Measurements from ENCODE around the gene SEC24D. TPM values are rescaled to one million over a fixed set of nuclear protein-coding genes. Genes with fewer than 3 reads are reported as not detected.

SEC24D gene
- total RNA-seq, 2 experiments from 2014 or later, result 40.3 to 40.6 TPM

DNA sequence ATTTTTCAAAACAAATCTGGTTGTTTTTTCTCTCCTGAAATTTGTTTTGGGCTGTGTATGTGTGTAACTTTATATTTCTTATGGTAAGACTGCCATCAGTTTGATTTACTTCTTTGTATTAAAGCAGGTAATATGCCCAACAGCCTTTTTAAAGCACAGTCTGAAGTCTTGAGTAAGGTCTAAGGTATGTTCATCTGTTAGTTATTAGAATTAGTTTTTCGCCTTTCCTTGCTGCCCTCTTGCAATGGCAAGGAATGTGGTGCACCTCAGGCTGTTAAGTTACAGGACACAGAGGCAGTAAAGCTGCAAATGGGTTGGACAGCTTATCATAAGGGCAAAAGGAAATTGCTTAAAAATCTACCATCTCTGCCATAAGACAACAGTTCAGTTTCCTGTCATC, 79.0 kb downstream of the SEC24D start:
- Mint-ChIP-seq H3K4me1 (peaks cover 3% of the 10 kb centered on the region), H3K27me3 (no peaks in the 10 kb centered on the region), H3K27ac (no peak overlapping the region), H3K4me3 (no peak overlapping the region), H3K36me3 (peaks cover 20% of the 10 kb centered on the region), H3K9me3 (ENCODE audit: low read depth) (no peaks in the 10 kb centered on the region)
- DNase-seq (no peak), ATAC-seq (no peak)
- CTCF ChIA-PET, result no interaction called here

DNA sequence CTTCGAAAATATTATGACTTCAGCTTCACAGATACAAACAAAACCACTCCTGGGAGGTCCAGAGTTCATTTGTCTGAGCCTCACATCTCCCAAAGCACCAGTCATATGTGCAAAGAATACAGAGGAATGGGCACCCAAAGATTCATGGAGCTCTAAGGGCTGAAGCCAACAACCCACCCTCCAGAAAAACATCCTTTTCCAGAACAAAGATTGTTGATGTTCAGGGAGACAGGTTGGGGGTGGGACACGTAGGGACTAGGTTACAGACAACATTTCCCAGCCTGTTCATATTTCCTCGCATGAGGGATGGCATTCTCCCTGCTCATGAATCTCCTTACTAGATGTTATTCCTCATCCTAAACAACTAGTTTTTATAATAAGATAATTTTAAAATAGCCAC, 79.5 kb downstream of the SEC24D start:
- CTCF ChIA-PET, result no interaction called here
- H3K4me3 Mint-ChIP-seq, result no peak overlapping the region
- no peak overlapping the region for H3K27ac Mint-ChIP-seq
- H3K36me3 Mint-ChIP-seq, result peaks cover 23% of the 10 kb centered on the region
- ATAC-seq (no peak), DNase-seq (no peak)
- no peaks in the 10 kb centered on the region for H3K27me3 Mint-ChIP-seq
- H3K4me1 Mint-ChIP-seq, result peaks cover 3% of the 10 kb centered on the region
- no peaks in the 10 kb centered on the region for H3K9me3 Mint-ChIP-seq (ENCODE audit: low read depth)

- Mint-ChIP-seq H3K9me3 (ENCODE audit: low read depth) (no peaks in the 10 kb centered on the region), H3K4me1 (peaks cover 3% of the 10 kb centered on the region), H3K4me3 (no peak overlapping the region), H3K27ac (no peak overlapping the region), H3K36me3 (peaks cover 22% of the 10 kb centered on the region), H3K27me3 (no peaks in the 10 kb centered on the region)
- DNase-seq (no peak), ATAC-seq (no peak)
- CTCF ChIA-PET, result no interaction called here
Observed at GRCh38 chr4:118755438-118756226, 80.3 kb downstream of the SEC24D start.

DNA sequence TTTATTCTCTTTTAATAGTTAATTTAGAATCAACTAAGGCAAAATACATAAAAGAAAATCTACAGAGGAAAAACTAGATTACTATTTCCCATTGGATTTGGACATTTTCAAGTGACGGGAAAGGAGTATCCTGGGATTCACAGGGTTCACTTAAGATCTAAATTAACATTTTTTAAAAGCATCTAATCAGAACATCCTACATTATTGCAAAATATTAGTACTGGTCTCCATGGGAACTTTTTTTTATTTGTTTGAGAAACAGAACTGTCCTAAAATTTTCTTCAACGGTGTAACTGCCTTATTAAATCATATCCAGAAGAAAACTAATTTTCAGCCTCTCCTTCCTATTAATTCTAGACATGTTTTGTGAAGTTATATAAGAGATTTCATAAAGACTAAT, 81.0 kb downstream of the SEC24D start:
- ATAC-seq, result no peak
- Mint-ChIP-seq H3K27me3 (no peaks in the 10 kb centered on the region), H3K9me3 (ENCODE audit: low read depth) (no peaks in the 10 kb centered on the region), H3K4me1 (peaks cover 1% of the 10 kb centered on the region), H3K36me3 (peaks cover 18% of the 10 kb centered on the region), H3K4me3 (no peak overlapping the region), H3K27ac (no peak overlapping the region)
- CTCF ChIA-PET, result no interaction called here
- no peak for DNase-seq

DNA sequence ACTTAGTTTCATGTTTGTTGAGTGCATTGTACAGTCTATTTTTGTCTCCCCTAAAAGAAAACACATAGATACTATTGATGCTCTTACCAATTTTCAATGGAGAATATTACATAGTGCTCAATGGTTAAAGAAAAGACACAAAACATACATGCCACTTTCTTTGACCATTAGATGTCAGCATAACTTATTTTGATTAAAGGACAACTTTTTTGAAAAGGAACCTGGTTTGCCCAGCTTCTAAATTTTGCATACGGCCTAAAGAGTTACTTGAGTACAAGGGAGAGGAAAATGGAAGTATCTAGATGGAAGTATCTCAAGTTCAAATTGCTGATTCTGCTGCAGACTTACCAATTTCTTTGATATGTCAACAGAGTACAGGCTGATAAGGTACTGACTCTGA, 82.2 kb downstream of the SEC24D start:
- Mint-ChIP-seq H3K27me3 (no peaks in the 10 kb centered on the region), H3K9me3 (ENCODE audit: low read depth) (no peaks in the 10 kb centered on the region), H3K4me1 (no peaks in the 10 kb centered on the region), H3K36me3 (peaks cover 13% of the 10 kb centered on the region), H3K27ac (no peak overlapping the region), H3K4me3 (no peak overlapping the region)
- ATAC-seq (no peak), DNase-seq (no peak)
- CTCF ChIA-PET, result interaction anchor here (1.2 kb wide), 1 partner anchor 11 kb away, joined by 4 read pairs; no protein-coding TSS in a partner anchor

DNA sequence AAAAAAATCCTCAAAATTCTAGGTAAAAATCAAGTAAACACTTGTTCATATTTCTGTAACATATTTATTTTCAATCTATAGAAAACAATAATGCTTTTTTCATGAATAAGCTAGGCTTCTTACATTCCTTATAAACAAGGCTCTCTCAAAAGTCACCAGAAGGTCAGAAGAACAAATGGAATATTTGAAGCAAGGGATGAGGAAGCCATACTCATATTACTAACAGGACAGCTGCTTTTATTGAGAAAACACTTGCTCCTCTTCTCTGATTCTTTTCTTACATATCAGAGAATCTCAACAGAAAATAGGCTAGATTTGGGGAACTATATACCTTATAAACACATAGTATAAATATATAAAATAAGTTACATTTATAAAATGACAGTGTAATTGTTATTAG, 82.8 kb downstream of the SEC24D start:
- Mint-ChIP-seq H3K36me3 (peaks cover 13% of the 10 kb centered on the region), H3K27ac (no peak overlapping the region), H3K4me3 (no peak overlapping the region), H3K27me3 (no peaks in the 10 kb centered on the region), H3K9me3 (ENCODE audit: low read depth) (no peaks in the 10 kb centered on the region), H3K4me1 (no peaks in the 10 kb centered on the region)
- no peak for DNase-seq
- no peak for ATAC-seq
- CTCF ChIA-PET, result interaction anchor here (1.2 kb wide), 1 partner anchor 11 kb away, joined by 4 read pairs; no protein-coding TSS in a partner anchor

DNA sequence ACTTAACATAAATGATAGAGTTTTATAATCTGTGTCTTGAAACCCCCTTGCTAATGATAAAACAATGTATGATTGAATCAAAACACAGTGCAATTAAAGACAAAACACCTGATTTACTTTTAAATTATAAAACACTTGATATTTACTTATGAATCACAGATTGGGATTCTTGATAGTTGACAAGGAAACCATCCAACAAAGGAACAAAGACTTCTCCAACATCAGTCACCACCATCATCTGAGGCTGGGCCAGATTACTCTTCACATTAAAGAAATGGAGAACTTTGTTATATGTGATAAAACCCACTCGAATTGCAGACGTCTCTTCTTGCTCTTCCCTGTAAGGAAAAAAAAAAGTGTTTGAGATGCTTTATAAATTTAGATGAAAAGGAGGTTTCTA, 83.4 kb downstream of the SEC24D start:
- ATAC-seq (no peak), DNase-seq (no peak)
- CTCF ChIA-PET, result no interaction called here
- Mint-ChIP-seq H3K4me1 (no peaks in the 10 kb centered on the region), H3K4me3 (no peak overlapping the region), H3K27ac (no peak overlapping the region), H3K27me3 (no peaks in the 10 kb centered on the region), H3K9me3 (ENCODE audit: low read depth) (no peaks in the 10 kb centered on the region), H3K36me3 (peaks cover 14% of the 10 kb centered on the region)

DNA sequence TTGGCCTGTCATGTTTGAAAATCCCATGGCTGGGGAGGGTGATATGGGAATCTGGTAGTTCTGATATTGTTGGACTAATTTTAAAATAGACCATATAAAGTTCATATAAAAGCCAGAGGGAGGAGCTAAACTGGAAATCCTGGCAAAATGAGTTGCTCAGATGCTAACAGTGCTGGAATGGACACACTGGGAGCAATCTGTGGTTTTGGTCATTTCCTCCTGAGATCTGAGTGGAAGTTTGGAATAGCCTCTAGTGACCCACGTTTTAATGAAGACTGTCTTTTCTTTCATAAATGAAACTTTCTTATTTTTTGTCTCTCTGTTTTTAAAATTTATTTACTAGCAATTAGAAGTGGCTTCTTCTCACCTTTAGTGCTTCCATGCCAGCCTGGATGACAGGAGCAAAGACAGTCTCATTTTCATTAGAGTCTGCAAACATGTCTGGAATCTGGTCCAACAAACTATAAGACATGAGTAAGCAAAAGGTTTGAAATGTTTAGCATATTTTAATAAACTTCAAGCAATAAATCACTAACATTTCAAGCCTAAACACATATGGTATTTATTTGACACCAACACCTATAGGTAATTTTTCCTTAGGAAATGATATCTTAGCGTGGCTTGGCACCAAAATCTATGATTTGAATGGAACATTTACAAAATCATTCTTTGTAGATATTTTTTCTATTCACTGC, 84.2 kb downstream of the SEC24D start:
- peaks cover 15% of the 10 kb centered on the region for H3K36me3 Mint-ChIP-seq
- CTCF ChIA-PET, result interaction anchor here (1.9 kb wide), 1 partner anchor 10 kb away, joined by 5 read pairs; no protein-coding TSS in a partner anchor
- no peak overlapping the region for H3K27ac Mint-ChIP-seq
- DNase-seq (no peak), ATAC-seq (no peak)
- H3K9me3 Mint-ChIP-seq (ENCODE audit: low read depth), result no peaks in the 10 kb centered on the region
- no peaks in the 10 kb centered on the region for H3K27me3 Mint-ChIP-seq
- no peak overlapping the region for H3K4me3 Mint-ChIP-seq
- H3K4me1 Mint-ChIP-seq, result no peaks in the 10 kb centered on the region

- peaks cover 14% of the 10 kb centered on the region for H3K36me3 Mint-ChIP-seq
- CTCF ChIA-PET, result interaction anchor here (0.8 to 1.3 kb wide), 2 partner anchors 139 to 212 kb away, joined by 3 read pairs; partner anchors contain the start of gene SYNPO2
- H3K9me3 Mint-ChIP-seq (ENCODE audit: low read depth), result no peaks in the 10 kb centered on the region
- H3K4me1 Mint-ChIP-seq, result no peaks in the 10 kb centered on the region
- H3K27me3 Mint-ChIP-seq, result no peaks in the 10 kb centered on the region
- no peak for DNase-seq
- no peak overlapping the region for H3K27ac Mint-ChIP-seq
- no peak overlapping the region for H3K4me3 Mint-ChIP-seq
- no peak for ATAC-seq
Observed at GRCh38 chr4:118749347-118749988, 86.5 kb downstream of the SEC24D start.

DNA sequence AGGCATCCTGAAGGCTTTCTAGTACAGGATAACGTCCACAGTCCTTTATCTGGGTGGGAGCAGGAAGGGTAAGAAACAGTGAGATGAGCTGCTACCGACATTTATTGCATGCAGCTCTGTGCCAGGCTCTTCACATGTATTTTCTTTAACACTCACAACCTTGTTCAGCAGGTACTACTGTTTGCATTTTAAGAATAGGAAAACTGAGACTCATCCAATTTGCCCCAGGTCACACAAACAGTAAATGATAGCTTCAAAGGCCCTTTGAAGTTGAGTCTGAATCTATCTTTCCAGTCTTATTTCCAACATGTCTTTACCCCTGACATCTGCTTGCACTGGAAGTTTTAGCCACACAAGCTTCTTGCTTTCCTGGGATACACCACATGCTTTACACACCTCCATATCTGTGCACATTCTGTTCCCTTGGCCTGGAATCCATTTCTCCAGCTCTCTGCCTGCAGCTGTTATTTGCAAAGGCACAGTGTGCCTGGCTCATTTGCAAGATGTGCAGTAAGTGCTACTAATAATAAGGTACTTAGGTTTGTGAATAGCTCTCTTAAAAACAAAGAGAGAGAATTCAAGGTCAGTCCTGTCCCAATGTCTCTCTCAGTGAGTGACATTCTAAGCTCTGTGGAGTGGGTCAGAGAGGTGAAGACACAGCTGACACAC, 89.5 kb downstream of the SEC24D start:
- Mint-ChIP-seq H3K36me3 (peaks cover 15% of the 10 kb centered on the region), H3K4me1 (no peaks in the 10 kb centered on the region), H3K27me3 (no peaks in the 10 kb centered on the region), H3K9me3 (ENCODE audit: low read depth) (no peaks in the 10 kb centered on the region), H3K27ac (no peak overlapping the region), H3K4me3 (no peak overlapping the region)
- CTCF ChIA-PET, result interaction anchor here (1.0 to 1.4 kb wide), 3 partner anchors 9 to 144 kb away, joined by 3 to 4 read pairs (median 3); no protein-coding TSS in a partner anchor
- ATAC-seq (no peak), DNase-seq (no peak)

- no peak overlapping the region for H3K27ac Mint-ChIP-seq
- no peaks in the 10 kb centered on the region for H3K9me3 Mint-ChIP-seq (ENCODE audit: low read depth)
- ATAC-seq (no peak), DNase-seq (no peak)
- peaks cover 18% of the 10 kb centered on the region for H3K36me3 Mint-ChIP-seq
- no peak overlapping the region for H3K4me3 Mint-ChIP-seq
- H3K27me3 Mint-ChIP-seq, result no peaks in the 10 kb centered on the region
- CTCF ChIA-PET, result no interaction called here
- H3K4me1 Mint-ChIP-seq, result no peaks in the 10 kb centered on the region
Observed at GRCh38 chr4:118745357-118745756, 90.6 kb downstream of the SEC24D start.

- H3K36me3 Mint-ChIP-seq, result peaks cover 24% of the 10 kb centered on the region
- no peaks in the 10 kb centered on the region for H3K4me1 Mint-ChIP-seq
- no peaks in the 10 kb centered on the region for H3K27me3 Mint-ChIP-seq
- DNase-seq (no peak), ATAC-seq (no peak)
- H3K4me3 Mint-ChIP-seq, result no peak overlapping the region
- H3K27ac Mint-ChIP-seq, result no peak overlapping the region
- H3K9me3 Mint-ChIP-seq (ENCODE audit: low read depth), result no peaks in the 10 kb centered on the region
- CTCF ChIA-PET, result interaction anchor here (0.7 to 1.0 kb wide), 2 partner anchors 28 to 197 kb away, joined by 3 read pairs; no protein-coding TSS in a partner anchor
Observed at GRCh38 chr4:118743867-118744266, 92.1 kb downstream of the SEC24D start.

GRCh38 chr4:118742050-118742449, 93.9 kb downstream of the SEC24D start:
- DNase-seq (no peak), ATAC-seq (no peak)
- Mint-ChIP-seq H3K27ac (no peak overlapping the region), H3K36me3 (peaks cover 26% of the 10 kb centered on the region), H3K4me3 (no peak overlapping the region), H3K4me1 (no peaks in the 10 kb centered on the region), H3K9me3 (ENCODE audit: low read depth) (no peaks in the 10 kb centered on the region), H3K27me3 (no peaks in the 10 kb centered on the region)
- CTCF ChIA-PET, result interaction anchor here (0.7 to 1.2 kb wide), 5 partner anchors 9 to 149 kb away, joined by 3 to 5 read pairs (median 3); no protein-coding TSS in a partner anchor
